Measurements from ENCODE around the gene FTO.

Gene FTO

DNA sequence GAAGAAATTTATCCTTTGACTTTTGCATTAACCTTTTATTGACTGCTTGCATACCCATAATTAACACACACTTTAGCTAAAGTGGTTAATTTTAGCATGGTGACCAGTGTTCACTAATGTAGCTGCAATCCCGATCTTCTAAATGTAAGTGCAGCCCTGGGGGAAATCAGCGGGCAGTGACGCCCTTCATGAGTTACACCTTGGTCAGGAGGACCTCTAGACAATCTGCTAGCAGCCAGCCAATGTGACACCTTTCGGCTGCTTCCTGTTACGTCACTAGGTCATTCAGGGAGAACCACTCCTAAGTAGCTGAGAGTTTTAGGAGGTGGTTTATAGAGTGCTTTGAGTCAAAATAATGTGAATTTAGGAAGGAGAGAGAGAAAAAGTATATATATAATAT lies 402.1 kb downstream of the FTO start:
- DNase-seq (ENCODE audit: extremely low read depth, low read depth) = no peak
- TF ChIP-seq, protein P1, sequence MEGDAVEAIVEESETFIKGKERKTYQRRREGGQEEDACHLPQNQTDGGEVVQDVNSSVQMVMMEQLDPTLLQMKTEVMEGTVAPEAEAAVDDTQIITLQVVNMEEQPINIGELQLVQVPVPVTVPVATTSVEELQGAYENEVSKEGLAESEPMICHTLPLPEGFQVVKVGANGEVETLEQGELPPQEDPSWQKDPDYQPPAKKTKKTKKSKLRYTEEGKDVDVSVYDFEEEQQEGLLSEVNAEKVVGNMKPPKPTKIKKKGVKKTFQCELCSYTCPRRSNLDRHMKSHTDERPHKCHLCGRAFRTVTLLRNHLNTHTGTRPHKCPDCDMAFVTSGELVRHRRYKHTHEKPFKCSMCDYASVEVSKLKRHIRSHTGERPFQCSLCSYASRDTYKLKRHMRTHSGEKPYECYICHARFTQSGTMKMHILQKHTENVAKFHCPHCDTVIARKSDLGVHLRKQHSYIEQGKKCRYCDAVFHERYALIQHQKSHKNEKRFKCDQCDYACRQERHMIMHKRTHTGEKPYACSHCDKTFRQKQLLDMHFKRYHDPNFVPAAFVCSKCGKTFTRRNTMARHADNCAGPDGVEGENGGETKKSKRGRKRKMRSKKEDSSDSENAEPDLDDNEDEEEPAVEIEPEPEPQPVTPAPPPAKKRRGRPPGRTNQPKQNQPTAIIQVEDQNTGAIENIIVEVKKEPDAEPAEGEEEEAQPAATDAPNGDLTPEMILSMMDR (IDR thresholded peaks at IDR 0.05; ENCODE audit: low read depth, low read length, missing control alignments) = no peak
- no peak overlapping the region for H3K4me3 ChIP-seq (replicated peaks; ENCODE audit: low read depth, low read length)

DNA sequence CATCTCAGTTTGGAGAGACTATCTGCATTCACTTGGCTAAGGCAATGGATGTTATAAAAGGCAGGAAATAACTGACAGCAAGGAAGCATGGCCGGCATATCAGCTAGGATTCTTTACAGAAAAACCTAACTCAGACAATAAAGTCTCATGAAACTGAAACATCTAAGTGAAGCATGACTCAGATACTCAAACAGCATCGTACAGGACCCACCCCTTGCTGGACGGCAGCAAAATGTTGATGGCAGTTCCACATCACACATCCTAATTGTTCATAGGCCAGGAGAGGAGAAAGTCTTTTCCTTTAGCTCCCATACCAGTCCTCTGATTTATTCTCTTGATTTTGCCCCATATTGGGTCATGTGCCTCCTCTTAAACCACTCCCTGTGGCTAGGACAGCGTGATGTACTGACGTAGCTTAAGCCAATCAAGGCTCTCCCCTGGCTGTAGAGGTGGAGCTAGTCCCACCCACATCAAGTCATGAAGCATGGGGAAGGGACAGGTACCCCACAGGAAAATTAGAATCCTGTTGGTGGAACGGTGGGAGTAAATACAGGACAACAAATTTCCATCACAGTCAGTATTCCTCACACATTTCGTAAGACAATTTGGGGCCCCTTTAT lies 403.7 kb downstream of the FTO start:
- TF ChIP-seq, protein P1 (IDR thresholded peaks at IDR 0.05; ENCODE audit: low read depth, low read length, missing control alignments) = no peak
- DNase-seq (ENCODE audit: extremely low read depth, low read depth) = no peak

DNA sequence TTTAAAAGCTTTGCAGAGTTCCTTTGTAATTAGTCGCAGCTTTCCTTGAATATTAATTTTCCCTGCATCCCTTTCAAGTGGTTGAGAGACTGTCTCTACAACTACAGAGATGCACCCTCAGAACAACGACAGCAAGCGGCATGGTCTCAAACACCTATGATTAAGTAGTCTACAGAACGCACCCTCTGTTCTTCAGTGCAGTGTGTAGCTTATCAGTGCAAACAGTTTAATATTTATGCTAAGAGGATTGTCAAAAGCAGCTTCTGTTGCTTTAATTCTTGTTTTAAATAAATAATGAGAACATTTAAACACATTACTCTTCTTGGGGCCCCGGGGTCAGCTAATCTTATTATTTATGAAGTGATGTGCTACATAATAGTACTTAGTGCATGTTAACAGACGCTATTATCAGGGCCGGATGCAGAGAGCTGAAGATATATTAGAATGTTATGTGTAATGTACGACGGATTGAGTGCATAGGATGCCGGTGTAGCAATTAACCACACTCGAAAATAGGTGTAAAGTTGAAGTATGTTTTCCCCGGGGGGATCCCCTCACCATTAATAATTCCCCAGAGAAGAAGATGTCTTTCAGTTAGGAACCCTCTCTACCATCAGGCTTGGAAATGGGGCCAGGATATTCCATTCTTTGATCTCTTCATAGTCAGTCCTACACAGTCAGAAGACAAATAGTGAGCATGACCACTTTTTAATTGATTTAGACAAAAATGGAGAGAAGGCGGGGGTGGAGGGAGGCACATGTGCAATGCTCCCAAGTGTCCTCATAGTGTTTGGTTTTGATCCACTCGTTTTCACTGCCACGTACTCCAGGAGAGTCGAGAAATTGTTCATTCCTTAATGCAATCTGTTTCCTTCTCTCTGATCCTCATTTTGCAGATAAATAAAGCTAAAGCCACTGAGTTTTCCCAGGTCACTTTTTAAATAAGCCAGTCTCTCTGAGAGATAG lies 406.3 kb downstream of the FTO start:
- DNase-seq (ENCODE audit: extremely low read depth, low read depth) = no peak

More for the DNA sequence above, 403.7 kb downstream of the FTO start:
- H3K4me3 ChIP-seq (replicated peaks; ENCODE audit: low read depth, low read length) = no peak overlapping the region

DNA sequence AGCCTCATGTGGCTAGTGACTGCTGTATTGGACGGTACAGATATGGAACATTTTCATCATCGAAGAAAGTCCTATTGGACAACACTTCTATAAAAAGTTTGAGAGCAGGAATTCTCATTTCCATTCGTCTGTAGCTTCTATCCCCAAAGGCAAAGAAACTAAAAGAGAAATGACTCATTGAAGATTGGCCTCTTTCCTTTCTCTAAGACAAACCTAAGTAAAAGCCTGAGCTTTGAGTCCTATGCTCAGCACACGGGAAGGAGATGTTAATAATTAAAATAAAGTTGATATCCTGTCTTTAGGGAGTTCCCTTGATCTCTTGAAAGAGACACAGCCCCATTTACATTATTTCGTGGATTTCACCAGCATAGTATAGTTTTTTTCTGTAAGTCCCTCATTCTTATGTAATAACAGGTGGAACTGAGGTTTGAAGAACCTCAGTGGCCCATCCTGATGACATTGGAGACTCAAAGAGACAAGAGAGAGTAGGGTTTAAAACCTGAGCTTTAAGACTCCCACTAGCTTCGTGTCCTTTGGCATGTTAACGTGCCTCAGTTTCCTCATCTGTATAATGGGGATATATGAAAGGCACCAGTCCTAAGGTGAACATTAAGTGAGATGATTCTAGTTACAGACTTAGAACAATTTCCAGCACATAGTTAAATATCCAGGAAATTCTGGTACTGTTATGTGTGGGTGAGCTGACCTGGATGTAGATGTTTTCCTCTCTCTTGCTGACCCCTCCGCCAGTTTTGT lies 408.7 kb downstream of the FTO start:
- DNase-seq (ENCODE audit: extremely low read depth, low read depth) = no peak
- H3K4me3 ChIP-seq (replicated peaks; ENCODE audit: low read depth, low read length) = no peak overlapping the region
- TF ChIP-seq, protein P1 (IDR thresholded peaks at IDR 0.05; ENCODE audit: low read depth, low read length, missing control alignments) = no peak

More for the DNA sequence above, 406.3 kb downstream of the FTO start:
- TF ChIP-seq, protein P1 (IDR thresholded peaks at IDR 0.05; ENCODE audit: low read depth, low read length, missing control alignments) = no peak
- no peak overlapping the region for H3K4me3 ChIP-seq (replicated peaks; ENCODE audit: low read depth, low read length)

DNA sequence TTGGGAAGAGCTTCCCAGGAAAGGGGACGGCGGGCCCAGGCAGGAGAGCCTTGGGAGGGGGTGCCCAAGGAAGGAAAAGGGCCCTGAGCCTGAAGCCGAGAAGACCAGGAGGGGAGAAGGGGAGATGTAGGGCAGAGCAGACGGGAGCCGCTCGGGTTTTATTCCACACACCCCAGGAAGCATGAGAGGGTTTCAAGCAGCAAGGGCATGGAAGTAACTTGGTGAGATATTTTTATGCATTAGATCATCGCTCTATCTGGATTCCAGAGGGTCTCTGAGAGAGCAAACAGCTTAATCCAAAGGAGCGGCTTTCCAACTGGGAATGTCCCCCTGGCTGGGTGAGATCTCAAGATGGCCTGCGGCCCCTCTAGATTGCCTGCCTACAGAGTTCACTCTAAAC lies 411.6 kb downstream of the FTO start:
- DNase-seq (ENCODE audit: extremely low read depth, low read depth) = no peak
- TF ChIP-seq, protein P1 (IDR thresholded peaks at IDR 0.05; ENCODE audit: low read depth, low read length, missing control alignments) = no peak

DNA sequence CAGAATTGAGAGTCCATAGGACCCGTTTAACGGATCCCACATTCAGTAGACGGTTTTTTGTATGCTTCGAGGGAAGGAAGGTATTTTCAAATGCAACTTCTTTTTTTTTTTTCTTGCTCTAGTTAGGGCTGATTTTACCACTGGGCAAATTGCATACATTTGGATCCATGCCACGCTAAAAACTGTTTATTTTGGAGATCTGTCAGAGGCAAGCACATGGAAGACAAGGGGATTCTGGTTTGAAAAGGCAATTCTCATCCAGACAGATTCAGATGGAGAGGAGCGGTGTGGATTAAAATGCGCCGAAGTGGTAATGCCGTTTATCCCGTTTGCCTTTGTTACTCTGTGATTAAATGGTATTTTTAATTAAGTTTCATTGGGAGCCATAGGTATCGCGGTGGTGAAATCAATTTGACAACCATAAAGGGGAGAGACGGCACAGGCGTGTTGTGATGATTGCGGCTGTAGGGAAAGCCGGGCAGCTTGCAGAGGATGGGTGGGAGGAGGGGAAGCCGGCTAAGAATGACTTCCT lies 412.2 kb downstream of the FTO start:
- TF ChIP-seq, protein P1 (IDR thresholded peaks at IDR 0.05; ENCODE audit: low read depth, low read length, missing control alignments) = no peak
- DNase-seq (ENCODE audit: extremely low read depth, low read depth) = no peak

More for the DNA sequence above, 411.6 kb downstream of the FTO start:
- no peak overlapping the region for H3K4me3 ChIP-seq (replicated peaks; ENCODE audit: low read depth, low read length)

More for the DNA sequence above, 412.2 kb downstream of the FTO start:
- H3K4me3 ChIP-seq (replicated peaks; ENCODE audit: low read depth, low read length) = no peak overlapping the region

Data from HFF-Myc (cell line).